ENCODE measurements around the gene POTEF.
"Not testable (repeated sequence)": the region's sequence is repeated elsewhere in the genome, so short reads cannot be mapped to it uniquely, and the experiment has no call there.

The POTEF gene

GRCh38 chr2:130152816-130153595, 24.0 kb upstream of the POTEF start:
- no peak for DNase-seq

GRCh38 chr2:130152136-130152815, 23.3 kb upstream of the POTEF start:
- not testable (repeated sequence) for DNase-seq

GRCh38 chr2:130151145-130151512, 22.1 kb upstream of the POTEF start:
- DNase-seq = not testable (repeated sequence)

- no peak for DNase-seq
Measured at GRCh38 chr2:130150181-130151144, 21.4 kb upstream of the POTEF start.

GRCh38 chr2:130148515-130148914, 19.5 kb upstream of the POTEF start:
- not testable (repeated sequence) for DNase-seq

- not testable (repeated sequence) for DNase-seq
Measured at GRCh38 chr2:130145006-130145414, 16.0 kb upstream of the POTEF start, which contains the start of gene CCDC74B. Gene CCDC74B (minus strand): TSS chr2:130145112. CDS start chr2:130144996, 116 bp downstream.

- not testable (repeated sequence) for DNase-seq
Measured at GRCh38 chr2:130143266-130144039, 14.4 kb upstream of the POTEF start.

GRCh38 chr2:130142396-130143265, 13.6 kb upstream of the POTEF start:
- not testable (repeated sequence) for DNase-seq

GRCh38 chr2:130141645-130142370, 12.8 kb upstream of the POTEF start:
- DNase-seq = not testable (repeated sequence)

- not testable (repeated sequence) for DNase-seq
Measured at GRCh38 chr2:130141002-130141401, 12.0 kb upstream of the POTEF start.

- not testable (repeated sequence) for DNase-seq
Measured at GRCh38 chr2:130140516-130140915, 11.5 kb upstream of the POTEF start.

- not testable (repeated sequence) for DNase-seq
Measured at GRCh38 chr2:130139331-130140280, 10.6 kb upstream of the POTEF start.

- not testable (repeated sequence) for DNase-seq
Measured at GRCh38 chr2:130138841-130139251, 9.8 kb upstream of the POTEF start.

GRCh38 chr2:130138326-130138725, 9.3 kb upstream of the POTEF start:
- DNase-seq = not testable (repeated sequence)

- DNase-seq = not testable (repeated sequence)
Measured at GRCh38 chr2:130137118-130137517, 8.1 kb upstream of the POTEF start.

- not testable (repeated sequence) for DNase-seq
Measured at GRCh38 chr2:130136546-130136945, 7.5 kb upstream of the POTEF start.

GRCh38 chr2:130135692-130136541, 6.9 kb upstream of the POTEF start:
- no peak for DNase-seq

GRCh38 chr2:130128464-130128863, 558 bp downstream of the POTEF start:
- not testable (repeated sequence) for DNase-seq
